SKM-1 (cell line): ENCODE results near the gene DHRS7B.
"Not testable (repeated sequence)": the region's sequence is repeated elsewhere in the genome, so short reads cannot be mapped to it uniquely, and the experiment has no call there.

Source experiments
- DNase-seq: peaks from one replicate; lab custom pipeline; 2025; ENCODE audit not compliant: unreplicated experiment; lab: John Stamatoyannopoulos, UW

Gene DHRS7B

GRCh38 chr17:21204935-21205334 is 78.2 kb downstream of the DHRS7B start:
- DNase-seq = no peak

DNA sequence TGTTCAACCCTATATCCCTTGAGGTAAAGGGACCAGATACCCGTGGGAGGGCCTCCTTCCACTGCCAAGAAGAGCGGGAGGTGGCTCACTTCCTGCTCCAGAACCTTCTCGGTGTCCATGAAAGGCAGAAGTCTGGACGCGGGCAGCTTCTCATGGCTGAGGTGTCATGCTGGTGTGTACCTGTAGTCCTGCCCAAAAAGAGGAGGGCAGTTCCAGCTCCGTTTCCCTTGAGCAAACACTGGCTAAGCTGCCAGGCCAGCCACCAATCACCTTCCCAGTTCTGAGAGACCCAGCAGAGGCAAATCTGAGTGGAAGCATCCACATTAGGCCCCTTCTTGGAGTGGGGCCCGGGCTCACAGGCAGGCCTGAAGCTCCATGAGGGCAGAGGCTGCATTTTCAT is 81.6 kb downstream of the DHRS7B start:
- no peak for DNase-seq

DNA sequence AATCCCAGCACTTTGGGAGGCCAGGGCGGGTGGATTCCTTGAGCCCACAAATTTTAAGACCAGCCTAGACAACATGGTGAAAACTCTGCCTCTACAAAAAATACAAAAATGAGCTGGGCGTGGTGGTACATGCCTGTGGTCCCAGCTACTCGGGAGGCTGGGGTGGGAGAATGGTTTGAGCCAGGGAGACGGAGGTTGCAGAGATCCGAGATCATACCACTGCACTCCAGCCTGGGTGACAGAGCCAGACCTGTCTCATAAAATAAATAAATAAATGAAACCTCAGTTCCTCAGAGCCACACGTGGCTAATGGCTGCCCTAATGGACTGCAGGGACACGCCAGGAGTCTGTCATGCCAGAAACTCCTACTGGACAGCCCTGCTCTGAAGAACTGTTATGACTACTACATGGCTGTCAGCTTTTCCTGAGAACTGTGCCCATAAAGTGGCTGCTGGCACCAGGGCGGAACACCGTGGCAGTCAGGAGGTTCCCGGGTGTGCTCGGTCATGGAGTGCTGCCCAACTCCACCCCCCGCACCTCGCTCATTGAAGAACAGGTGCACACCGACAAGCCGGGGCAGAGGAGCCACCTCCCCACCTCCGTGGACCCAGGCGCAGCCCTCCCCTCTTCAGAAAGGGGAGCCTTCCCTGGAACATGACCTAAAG is 82.9 kb downstream of the DHRS7B start:
- DNase-seq = no peak

- DNase-seq = no peak
These were observed 83.8 kb downstream of the DHRS7B start for GRCh38 chr17:21210411-21211076.

DNA sequence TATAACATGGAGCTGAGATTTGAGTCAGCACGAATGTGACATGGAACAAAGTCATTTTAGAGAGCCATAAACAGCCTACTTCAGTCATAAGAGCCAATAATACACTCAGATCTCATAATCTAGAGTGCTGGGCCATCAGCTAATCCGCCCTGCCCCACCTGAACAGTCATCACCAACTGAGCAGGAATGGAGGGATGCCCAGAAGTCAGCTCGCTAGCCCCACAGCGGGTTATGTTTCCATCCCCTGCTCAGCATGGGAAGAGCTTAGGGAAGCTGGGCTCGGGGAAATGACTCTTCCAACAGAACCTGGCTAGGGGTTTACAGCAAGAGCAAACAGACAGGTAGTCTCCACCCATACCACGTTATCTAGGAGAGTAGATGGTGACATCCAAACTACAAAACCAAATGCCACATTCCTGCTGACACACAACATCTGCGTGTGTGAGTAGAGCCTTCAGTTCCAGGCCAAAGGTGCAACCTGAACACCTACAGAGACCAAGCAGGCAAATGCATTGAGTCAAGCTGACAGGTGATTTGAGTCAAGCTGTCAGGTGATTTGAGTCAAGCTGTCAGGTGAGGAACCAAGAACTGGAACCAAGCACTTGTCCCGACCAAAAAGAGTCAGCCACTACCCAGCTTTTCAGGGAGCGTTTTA is 85.2 kb downstream of the DHRS7B start:
- no peak for DNase-seq

- no peak for DNase-seq
These were observed 86.3 kb downstream of the DHRS7B start for GRCh38 chr17:21212826-21213637.

DNA sequence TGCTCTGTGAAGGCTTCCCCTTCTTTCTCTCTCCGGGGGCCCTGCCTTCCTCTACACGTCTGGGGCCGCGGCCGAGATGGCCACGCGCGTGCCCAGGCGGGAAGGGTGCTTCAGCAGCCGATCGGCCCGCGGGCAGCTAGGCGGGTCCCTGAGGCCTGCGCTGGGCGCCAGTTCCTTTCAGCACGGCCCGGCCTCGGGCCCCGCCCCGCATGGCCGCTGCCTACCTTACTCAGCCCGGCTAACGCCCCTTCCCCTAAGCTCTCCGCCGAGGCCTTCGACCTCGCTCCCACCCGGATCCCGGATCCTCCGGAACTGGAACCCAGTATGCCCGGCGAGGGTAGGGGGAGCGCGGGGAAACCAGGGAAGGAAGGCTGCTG is 86.9 kb downstream of the DHRS7B start:
- no peak for DNase-seq

GRCh38 chr17:21214015-21214776 is 87.4 kb downstream of the DHRS7B start, which contains the start of gene TMEM11:
Gene TMEM11 (minus strand): TSS chr17:21214161. CDS start chr17:21214152, 9 bp downstream.
- peak; percentile 82 for DNase-seq

GRCh38 chr17:21214777-21215541 is 88.2 kb downstream of the DHRS7B start:
- no peak for DNase-seq

GRCh38 chr17:21215935-21216334 is 89.2 kb downstream of the DHRS7B start:
- no peak for DNase-seq

- DNase-seq = no peak
These were observed 90.6 kb downstream of the DHRS7B start for GRCh38 chr17:21217346-21217745.

- DNase-seq = no peak
These were observed 91.3 kb downstream of the DHRS7B start for GRCh38 chr17:21218101-21218500.

- DNase-seq = no peak
These were observed 92.1 kb downstream of the DHRS7B start for GRCh38 chr17:21218831-21219380.

DNA sequence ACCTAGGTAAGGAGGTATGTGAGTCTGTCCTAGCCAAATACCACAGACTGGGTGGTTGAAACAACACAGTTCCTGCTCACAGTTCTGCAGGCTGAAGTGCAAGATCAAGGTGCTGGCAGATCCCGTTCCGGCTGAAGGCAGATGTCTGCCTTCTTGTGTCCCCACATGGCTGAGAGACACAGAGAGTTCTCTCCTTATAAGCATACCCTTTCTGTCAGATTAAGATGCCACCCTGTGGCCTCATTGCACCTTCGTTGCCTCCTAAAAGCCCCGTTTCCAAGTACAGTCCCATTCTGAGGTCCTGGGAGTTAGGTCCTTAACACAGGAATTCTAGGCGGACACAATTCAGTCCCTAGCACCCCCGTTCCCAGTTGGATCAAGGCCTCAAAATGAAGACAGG is 96.3 kb downstream of the DHRS7B start:
- DNase-seq = no peak

GRCh38 chr17:21227277-21227676 is 100.5 kb downstream of the DHRS7B start:
- not testable (repeated sequence) for DNase-seq

GRCh38 chr17:21228111-21228510 is 101.3 kb downstream of the DHRS7B start:
- DNase-seq = no peak

DNA sequence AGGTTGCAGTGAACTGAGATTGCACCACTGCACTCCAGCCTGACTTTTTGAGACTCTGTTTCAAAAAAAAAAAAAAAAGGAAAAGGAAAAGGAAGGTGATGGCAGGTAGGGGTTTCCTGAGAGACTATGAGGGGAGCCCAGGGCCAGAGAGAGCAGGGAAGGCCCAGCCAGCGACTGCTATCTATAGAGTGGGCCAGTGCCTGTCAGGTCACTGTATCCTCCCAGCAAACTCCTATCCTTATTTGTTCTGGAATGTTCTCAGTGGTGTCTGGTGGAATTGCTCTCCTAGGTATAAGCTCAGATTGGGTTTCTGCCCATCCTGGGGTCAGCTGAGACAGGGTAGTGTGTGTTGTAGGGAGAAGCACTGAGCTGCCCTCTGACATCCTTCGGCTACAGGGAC is 102.1 kb downstream of the DHRS7B start:
- no peak for DNase-seq

- no peak for DNase-seq
These were observed 104.8 kb downstream of the DHRS7B start for GRCh38 chr17:21231533-21231932.

DNA sequence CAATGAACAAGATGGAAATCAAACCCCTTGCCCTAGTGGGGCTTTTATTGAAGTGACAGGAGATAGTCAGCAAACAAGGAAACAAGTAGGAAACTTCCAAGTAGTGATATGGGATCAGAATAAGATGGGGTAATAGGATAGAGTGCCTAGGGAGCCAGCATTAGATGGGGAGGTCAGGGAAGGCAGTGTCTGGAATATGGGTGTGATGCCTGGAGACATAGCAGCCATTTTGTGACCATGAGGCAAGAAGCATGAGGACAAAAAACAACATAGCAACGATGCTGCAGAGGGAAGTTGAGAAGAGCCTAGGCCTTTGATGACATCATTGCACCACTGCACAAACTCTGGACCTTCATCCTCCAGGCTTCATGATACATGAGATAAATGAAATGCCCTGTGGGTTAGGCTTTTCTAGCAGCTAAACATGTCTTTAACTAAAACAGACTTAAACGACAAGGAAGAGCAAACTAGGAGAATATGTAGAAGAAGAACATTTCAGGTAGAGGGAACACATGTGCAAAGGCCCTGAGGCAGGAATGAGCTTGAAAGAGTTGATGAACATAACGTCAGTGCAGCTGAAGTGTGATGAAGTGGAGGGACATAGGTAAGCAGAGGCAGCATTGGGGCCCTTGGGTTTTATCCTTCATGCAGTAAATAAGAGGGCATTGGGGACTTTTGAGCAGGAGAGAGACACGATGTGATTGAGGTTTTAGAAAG is 105.4 kb downstream of the DHRS7B start:
- DNase-seq = no peak
